GM21576 (cell line): ENCODE results near the gene CFAP410.
"Not testable (repeated sequence)": the region's sequence is repeated elsewhere in the genome, so short reads cannot be mapped to it uniquely, and the experiment has no call there.

ENCODE experiments used
- ATAC-seq: cut with Tn5 transposase; IDR thresholded peaks from one replicate; pipeline ENCODE4 v1.9.1; 2021; ENCODE audit warnings: mild to moderate bottlenecking, moderate library complexity; ENCODE audit not compliant: unreplicated experiment

The CFAP410 gene

DNA sequence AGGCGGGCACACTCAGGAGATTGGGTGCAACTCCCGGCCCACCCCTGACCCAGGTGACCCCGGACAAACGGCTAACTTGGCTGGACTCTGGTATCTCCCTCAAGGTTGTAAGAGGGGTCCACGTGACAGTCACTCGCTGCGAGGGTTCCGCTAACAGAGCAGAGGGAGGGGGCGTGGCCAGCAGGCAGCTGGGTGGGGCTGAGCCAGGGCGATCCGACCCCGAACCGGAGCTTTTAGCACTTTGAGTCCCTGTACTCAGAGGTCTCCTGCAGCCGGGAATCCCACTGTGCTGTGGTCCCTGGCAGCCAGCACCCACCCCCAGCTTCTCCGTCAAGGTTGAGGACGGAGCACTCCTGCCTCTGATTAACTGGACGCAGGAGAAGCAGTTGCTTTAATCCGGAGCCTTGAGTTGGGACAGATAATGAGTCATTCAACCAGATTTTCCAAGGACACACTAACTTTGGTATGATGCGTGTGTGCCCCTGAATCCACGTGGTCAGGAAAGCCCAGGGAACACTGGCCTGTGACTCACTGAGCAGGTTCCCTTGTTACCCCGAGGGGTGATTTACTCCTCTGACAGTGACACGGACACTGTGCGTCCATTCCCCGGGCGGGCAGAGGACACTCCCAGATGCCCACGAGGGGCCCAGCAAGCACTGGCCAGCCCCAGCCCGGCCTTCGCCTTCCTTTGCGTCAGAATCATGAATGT is 31.0 kb upstream of the CFAP410 start:
- no peak for ATAC-seq

DNA sequence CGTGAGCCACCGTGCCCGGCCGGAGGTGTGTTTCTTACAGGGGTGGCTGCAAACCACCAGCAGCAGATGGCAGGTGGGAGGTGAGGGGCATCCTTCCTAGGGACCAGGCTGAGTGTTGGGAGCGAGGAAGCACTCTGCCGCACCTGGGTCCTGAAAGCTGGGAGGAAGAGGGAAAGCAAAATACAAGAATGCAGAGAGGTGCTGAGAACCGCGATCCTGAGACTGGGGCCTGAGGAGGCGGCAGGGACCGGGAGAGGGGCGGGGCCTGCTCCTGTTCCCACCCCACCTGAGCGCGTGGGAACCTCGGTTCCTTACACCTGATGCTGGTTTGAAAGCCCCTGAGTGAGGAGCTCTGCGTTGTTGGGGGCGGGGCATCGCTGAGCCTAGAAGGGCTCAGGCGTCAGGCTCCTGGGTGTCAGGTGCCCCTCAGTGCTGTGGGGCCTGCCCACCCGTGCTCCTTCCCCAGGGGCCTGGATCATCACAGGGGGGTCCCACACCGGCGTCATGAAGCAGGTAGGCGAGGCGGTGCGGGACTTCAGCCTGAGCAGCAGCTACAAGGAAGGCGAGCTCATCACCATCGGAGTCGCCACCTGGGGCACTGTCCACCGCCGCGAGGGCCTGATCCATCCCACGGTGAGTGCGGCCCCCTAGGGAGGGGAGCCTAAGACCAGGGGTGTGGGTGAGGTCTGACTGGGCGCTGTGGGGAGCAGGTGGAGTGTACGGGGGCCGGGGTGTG is 29.7 kb upstream of the CFAP410 start:
- no peak for ATAC-seq

DNA sequence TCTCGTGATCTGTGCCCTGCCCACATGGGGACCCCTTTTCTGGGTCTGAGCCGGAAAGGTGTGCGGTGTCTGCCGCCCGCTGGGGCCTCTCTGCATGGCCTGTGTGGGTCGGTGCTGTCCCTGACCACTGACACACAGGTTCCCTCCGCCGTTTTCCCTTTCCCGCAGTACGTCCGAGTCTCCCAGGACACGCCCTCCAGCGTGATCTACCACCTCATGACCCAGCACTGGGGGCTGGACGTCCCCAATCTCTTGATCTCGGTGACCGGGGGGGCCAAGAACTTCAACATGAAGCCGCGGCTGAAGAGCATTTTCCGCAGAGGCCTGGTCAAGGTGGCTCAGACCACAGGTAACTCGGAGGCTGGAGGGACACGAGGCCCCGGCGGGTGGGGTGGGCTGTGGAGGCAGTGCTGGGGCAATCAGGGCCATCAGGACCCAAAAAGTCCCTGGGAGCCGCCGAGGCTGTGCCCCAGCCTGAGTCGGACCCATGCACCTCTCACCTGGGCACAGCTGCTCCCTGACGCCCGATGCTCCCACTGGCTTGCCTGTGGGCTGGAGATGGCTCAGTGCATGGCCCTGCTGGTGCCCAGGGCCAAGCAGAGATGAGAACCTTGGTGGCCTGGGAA is 27.5 kb upstream of the CFAP410 start:
- ATAC-seq, result no peak

DNA sequence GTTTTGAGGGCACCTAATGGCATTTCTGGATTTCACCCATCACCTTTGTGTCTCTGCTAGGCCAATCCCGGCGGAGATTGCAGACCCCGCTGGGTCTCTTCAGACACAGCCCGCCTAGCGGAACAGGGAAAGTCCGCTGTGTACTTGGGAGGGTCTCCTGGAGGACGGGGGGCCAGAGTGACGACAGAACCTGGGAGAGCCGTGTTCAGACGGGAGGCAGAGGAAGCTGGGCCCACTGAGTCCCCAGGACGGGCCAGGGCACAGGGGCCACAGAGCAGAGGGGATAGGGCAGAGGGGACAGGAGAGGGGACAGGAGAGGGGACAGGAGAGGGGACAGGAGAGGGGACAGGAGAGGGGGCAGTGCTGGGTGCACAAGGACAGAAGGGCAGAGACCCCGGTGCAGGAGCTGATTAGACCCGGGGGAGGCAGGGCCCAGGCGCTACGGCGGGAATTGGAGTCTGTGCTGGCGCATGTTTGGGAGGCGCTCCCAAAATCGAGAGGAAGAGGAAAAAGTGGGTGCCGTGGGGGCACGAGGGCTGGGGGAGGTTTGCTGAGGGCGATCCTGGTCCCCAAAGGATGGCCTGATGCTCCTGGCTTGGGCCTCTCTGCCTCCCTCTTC is 26.9 kb upstream of the CFAP410 start:
- no peak for ATAC-seq

DNA sequence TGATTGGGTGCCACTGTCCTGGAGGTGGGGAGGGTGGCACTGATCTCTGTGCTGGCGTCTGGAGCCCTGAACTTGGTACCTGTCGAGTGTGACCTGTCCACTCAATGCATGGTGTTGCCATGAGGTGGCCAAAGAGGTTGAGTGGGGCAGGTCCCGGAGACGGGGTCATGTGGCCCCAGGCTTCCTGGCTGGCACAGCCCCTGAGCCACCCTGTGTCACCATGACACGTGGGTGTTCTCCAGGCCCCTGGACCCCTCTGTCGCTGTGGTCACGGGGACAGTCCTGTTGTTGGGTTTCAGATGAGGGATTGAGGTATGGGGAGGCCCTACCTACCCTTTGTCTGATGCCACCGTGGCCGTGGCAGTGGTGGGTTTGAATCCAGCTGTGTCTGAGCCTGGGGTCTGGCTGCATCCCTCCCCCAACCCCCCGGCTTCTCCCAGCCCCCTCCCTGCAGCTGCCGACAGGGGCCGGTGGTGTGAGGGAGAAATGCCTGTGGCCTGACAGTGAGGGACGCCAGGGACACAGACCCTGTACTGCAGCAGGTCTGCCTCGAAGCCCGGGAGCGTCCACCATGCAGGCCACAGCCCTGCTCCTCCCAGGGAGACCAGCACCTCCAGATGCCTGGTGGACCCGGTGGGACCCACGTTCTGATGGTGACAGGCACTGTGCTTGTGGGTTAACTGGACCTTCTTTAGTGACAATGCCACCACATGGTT is 26.2 kb upstream of the CFAP410 start:
- ATAC-seq, result no peak

DNA sequence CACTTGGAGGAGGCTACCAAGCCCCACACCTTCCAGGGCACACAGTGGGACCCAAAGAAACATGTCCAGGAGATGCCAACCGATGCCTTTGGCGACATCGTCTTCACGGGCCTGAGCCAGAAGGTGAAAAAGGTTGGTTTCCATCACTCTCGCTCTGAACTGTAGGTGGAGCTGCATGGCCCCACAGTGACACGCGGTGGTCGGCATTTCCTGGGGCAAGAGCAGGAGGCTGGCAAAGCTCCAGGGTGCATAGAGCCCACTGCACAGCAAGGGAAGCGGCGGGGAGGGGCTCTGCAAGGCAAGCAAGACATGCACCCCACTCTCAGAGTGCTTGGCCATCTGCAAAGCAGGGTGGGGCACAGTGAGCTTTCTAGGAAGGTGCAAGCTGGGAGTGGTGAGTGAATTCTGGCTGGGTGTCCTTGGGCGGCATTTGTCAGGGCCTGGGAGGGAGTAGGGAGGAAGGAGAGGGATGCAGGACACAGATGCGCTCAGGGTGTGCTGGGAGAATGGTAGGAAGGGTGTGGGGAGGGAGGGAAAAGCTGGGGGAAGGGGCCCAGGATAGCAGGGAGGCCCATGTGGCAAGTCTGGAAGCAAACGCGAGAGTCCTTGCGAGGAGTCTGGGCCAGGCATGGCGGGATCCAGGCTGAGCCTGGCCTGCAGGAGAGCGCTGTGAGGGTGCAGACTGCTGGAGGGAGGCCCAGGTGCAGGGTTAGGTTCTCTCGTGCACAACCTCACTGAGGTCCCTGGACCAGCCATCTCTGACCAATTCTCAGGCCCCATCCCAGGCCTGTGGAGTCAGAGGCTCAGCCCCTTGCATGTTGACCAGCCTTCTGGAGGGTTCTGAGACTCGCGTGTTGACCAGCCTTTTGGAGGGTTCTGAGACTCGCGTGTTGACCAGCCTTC is 25.2 kb upstream of the CFAP410 start:
- ATAC-seq, result no peak

DNA sequence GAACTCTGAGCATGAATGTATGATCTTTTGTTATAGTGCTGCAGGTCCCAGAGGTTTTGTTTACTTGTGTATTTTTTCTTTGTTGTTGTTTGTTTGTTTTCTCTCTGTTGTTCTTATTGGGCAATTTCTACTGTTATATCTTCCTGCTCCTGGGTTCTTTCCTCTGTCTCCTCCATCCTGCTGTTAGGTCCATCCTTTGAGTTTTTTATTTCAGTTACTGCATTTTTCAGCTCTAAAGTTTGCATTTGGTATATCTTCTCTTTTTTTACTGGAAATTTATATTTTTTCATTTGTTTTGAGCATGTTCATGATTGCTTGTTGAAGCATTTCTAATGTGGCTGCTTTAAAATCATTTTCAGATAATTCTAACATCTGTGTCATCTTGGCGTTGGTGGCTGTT is 24.1 kb upstream of the CFAP410 start:
- no peak for ATAC-seq

DNA sequence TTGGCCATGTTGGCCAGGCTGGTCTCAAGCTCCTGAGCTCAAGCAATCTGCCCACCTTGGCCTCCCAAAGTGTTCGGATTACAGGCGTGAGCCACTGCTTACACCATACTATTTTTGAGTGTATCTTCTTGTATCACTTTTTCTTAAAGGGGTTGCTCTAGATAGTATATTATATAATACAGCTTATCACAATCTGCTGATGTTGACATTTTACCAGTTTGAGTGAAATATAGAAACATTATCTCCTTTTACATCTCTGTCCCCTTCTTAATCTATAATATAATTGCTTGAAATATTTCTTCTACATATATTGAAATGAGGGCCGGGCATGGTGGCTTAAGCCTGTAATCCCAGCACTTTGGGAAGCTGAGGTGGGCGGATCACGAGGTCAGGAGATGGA is 22.7 kb upstream of the CFAP410 start:
- not testable (repeated sequence) for ATAC-seq

DNA sequence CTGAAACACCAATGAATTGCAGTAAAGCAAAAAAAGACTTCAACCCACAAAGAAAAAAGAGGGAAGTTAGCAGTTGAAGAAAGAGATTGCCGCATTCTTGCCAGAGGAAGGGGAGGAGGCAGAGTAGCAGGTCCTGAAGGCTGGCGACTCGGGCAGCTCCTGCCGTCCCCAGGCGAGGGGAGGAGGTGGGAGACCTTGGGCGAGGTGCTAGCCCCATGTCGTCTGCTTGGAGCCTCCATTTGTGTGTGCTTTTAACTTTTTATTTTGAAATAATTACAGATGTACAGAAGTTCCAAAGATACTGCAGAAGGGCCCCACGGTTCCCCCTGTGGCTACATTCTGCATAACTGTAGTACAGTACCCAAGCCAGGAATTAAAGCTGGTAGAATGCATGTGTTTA is 21.0 kb upstream of the CFAP410 start:
- ATAC-seq, result no peak

DNA sequence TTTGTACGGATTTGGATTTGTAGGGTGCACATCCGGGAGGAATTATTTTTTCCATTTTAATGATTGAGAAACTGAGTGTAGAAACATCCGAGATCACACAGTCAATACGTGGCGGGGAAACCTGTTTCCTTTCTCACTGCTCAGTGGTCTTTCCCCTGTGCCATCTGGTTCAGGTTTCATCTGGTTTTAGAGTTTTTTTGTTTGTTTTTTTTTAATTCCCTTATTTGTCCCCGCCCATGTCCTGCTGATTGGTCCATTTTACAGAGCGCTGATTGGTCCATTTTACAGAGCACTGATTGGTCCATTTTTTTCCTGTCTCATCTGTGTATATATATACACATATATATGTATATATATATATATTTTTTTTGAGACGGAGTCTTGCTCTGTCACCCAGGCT is 20.2 kb upstream of the CFAP410 start:
- ATAC-seq, result no peak

DNA sequence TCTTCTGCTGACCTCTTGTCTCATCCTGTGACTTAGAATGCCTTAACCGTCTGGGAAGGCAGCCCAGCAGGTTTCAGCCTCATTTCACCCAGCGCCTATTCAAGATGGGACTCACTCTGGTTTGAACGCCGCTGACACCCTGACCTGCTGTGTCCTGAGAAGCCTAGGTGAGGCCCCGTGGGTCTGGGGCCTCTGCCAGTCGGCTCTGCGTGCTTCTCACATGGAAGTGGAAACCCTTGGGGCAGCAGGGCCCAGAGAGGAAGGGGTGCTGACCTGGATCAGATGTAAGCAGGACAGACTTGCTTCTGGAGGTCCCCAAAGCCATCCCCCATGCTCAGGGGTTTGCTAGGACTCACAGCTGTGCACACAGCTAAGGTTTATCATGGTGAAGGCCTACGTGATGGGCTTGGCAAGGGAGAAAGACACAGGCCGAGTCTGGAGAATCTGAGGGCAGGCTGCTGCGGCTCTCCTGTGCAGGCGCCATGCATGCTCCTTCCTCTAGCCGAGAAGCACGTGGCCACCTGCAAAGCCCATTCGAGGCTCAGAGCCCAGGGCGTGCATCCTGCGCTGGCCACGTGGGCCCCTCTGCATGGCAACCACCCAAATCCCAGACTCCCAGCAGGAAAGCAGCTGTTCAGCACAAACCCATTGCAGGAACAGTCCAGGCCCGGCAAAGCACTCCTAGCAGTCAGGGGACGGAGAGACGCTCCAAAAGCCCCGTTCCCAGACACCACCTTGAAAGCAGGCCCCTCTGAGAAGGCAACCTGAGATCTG is 18.1 kb upstream of the CFAP410 start:
- ATAC-seq, result no peak

DNA sequence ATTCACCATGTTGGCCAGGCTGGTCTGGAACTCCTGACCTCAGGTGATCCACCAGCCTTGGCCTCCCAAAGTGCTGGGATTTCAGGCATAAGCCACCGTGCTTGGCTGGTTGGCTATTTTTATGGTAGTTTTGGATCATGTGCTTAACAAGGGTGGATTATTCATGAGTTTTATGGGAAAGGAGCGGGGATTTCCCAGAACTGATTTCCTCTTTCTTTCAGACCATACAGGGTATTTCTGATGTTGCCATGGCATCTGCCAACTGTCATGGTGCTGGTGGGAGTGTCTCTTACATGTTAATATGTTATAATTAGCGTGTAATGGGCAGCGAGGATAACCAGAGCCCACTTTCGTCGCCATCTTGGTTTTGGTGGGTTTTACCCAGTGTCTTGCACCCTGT is 17.4 kb upstream of the CFAP410 start:
- ATAC-seq, result no peak

DNA sequence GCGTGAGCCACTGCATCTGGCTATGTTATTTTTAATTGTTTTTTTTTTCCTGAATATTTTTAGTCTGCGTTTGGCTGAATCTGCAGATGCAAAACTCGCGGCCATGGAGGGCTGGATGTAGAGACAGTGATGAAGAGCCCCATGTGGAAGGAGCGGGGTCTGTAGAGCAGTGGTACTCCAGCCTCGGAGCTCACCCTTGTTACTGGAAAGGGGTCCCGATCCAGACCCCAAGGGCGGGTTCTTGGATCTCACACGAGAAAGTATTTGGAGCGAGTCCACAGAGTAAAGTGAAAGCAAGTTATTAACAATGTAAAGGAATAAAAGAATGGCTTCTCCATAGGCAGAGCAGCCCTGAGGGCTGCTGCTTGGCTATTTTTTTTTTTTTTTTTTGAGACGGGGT is 17.0 kb upstream of the CFAP410 start:
- ATAC-seq, result no peak

DNA sequence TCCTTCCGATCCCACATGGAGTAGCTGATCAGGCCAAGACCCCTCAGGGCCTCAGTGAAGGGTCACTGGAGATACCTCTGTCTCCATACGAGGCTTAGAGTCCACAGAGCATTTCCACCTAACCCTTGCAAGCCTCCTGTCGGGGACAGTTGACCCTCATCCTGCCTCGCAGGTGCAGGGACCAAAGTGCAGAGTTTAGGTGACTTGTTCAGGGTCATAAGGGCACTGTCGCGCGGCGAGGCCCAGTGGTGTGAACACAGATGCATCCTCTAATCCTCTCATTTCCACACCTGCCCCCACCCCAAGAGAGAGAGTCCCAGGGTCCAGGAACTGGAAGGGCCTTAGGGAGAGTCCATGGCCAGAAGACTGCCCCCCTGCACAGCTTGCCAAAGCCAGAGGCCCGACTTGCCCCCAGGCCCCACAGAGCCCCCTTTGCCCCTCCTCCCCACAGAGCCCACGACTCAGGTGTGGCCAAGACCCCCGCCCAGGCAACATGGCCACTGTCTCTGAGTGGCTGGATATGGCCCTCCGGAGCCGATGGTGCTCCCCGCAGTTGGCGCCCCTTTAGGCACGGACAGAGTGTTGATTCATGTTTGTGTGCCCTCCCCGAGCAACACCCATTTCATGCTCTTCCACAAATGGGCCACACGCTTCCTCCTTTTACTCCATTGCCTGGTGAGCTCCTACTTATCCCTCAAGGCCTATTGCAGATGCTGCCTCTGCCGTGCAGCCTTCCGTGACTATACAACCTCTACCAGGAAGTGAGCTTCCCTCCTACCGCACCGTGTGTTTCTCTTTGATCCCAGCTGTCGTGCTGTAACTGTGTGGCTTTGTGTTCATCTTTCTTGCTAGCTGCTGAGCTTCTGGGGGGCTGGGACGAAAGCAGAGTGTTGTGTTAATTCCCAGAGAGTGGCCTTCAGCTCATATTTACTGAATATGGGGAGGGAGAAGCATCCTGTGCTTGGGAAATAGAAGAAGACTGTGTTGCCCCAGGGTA is 15.9 kb upstream of the CFAP410 start:
- no peak for ATAC-seq

DNA sequence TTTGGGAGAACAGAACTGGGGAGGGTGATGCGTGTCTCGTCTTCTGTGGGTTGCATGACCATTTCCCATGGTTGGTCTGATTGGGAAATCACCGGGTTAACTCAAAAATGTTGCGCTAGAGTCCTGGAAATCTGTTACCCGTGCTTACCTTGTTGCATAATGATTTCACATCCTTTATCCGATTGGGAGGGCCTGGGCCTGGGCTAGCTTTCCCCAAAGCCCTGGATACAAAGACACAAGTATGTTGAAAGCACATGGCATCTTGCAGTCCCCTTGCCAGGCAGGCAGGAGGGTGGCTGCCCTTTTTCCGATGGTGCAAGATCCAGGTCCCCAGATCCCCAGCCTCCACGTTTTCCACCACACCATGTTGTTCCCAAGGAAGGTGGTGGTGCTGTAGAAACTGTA is 14.8 kb upstream of the CFAP410 start:
- no peak for ATAC-seq

DNA sequence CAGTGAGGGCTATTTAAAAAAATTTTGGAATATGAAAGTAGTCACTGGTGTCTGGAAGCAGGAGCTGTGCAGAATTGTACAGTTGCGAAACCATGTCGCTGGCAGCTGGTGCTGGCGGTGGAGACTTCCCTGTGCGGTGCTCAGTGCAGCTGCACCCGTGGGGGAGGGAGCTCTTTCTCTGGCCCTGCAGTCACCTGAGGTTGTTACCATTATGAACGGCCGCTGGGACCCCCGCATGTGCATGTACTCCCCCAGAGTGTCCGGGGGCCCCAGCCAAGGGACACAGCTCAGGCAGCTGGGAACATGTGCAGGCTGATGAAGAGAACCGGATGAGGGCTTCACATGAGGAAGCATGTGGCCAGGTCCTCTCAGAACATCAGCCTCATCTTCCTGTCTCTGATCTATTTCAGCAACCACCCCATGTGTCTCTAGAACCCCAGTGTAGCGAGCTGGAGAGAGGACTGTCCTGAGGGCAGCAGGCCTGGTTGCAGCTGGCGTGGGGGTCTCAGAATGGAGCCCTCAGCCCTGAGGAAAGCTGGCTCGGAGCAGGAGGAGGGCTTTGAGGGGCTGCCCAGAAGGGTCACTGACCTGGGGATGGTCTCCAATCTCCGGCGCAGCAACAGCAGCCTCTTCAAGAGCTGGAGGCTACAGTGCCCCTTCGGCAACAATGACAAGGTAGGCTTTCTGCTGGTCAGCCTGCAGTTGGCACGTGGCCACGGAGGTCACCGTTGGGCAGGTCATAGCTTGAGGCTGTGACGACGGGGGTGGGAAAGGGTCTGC is 14.2 kb upstream of the CFAP410 start, which contains the start of gene TRPM2:
Gene TRPM2 (plus strand): TSS at position 431 of the 780 bp plus-strand sequence. CDS start 80 bp downstream, at position 511.
- ATAC-seq, result no peak

DNA sequence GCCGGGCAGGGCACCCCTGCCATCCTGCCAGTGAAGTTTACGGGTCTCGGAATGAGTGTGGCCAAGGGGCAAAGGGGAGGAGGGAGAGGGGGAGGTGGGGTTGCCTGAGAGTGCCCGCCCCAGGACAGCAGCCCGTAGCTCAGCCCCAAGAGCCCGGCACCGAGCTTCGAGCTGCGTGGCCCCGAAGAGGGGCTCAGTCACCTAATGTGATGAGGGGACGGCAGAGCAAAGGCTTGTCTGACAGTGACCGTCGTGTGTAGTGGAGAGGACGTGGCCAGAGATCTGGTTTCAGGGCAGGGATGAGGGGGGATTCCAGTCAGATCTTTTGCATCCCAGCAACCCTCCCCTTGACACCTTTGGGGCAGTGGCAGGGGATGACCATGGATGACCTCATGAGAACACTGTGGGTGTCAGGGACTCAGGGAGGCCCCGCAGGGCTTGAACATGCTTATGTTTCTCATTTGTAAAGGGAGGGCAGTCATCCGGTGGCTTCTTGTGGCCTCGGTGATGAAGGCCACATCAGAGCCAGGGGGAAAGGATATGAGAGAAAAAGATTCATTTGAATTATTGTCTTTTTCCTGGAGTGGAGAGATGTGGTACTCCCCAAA is 13.2 kb upstream of the CFAP410 start:
- no peak for ATAC-seq
